Inflammatory macrophage treated with lipopolysaccharide for 1 hour (primary cell): Measurements from ENCODE around the gene TMEM11.

Experiments used
- DNase-seq, 2 donors: peaks; one replicate each; pipeline ENCODE4 v3.0.0-alpha.2; 2020 to 2022

TMEM11 gene

GRCh38 chr17:21157586-21158370, 56.2 kb downstream of the TMEM11 start:
- DNase-seq, result no peak

GRCh38 chr17:21152731-21153130, 61.2 kb downstream of the TMEM11 start:
- DNase-seq, result no peak

- DNase-seq, result no peak
Measured at GRCh38 chr17:21149621-21150020, 64.3 kb downstream of the TMEM11 start.
